HEK293 (cell line): Measurements from ENCODE around the gene ROBO1.

Experiments
- CTCF ChIA-PET: fragments of 350-600 bp; formaldehyde crosslinking; extraction: SDS; loops from one replicate; lab custom pipeline; 2021; ENCODE audit warnings: antibody characterized with exemption; lab: Yijun Ruan, JAX
- POLR2A ChIA-PET: fragments of 300-600 bp; formaldehyde crosslinking; extraction: SDS; loops from one replicate; lab custom pipeline; 2020; ENCODE audit warnings: antibody characterized with exemption, inconsistent platforms; lab: Yijun Ruan, JAX
- H3K27ac ChIP-seq: fragments of 200-500 bp; sonication (Bioruptor generic); 2 replicates; pipeline ENCODE4 v1.5.1; 2014; ENCODE audit warnings: low read depth, low read length, control low read depth, inconsistent platforms; ENCODE audit errors: extremely low read depth
- H3K36me3 ChIP-seq, 2 experiments: fragments of 200-500 bp in 1 of 2; sonication (Bioruptor generic) in 1 of 2; 1 replicate in 1 of 2; 2 replicates in 1 of 2; pipeline ENCODE4 v1.5.1; 2014 to 2017; ENCODE audit warnings: inconsistent platforms in 2 of 2, low read length in 2 of 2; ENCODE audit not compliant: control insufficient read depth in 2 of 2, insufficient read depth in 1 of 2
- H3K4me1 ChIP-seq: fragments of 200-500 bp; sonication (Bioruptor generic); 2 replicates; pipeline ENCODE4 v1.5.1; 2014; ENCODE audit warnings: mild to moderate bottlenecking, low read length, inconsistent platforms; ENCODE audit not compliant: control insufficient read depth, insufficient read depth
- H3K4me3 ChIP-seq: 2 replicates; pipeline ENCODE4 v1.5.1; 2011; ENCODE audit warnings: low read depth, mild to moderate bottlenecking, control low read depth, low read length, moderate library complexity
- H3K9me3 ChIP-seq: fragments of 200-500 bp; sonication (Bioruptor generic); 2 replicates; pipeline ENCODE4 v1.5.1; 2014; ENCODE audit warnings: low read depth, low read length, inconsistent platforms; ENCODE audit not compliant: control insufficient read depth, insufficient read depth
- AEBP2 ChIP-seq: fragments of 450-650 bp; formaldehyde crosslinking; IDR thresholded peaks from 2 replicates; pipeline ENCODE4 v1.5.1; 2016; ENCODE audit warnings: missing biosample characterization, missing genetic modification characterization, borderline replicate concordance
- HOXA7 ChIP-seq: sonication (generic); formaldehyde crosslinking; IDR thresholded peaks from 2 replicates; pipeline ENCODE4 v1.8.1; 2022; ENCODE audit warnings: missing genetic modification reagents, borderline replicate concordance
- HOXC10 ChIP-seq: sonication (generic); formaldehyde crosslinking; IDR thresholded peaks from 2 replicates; pipeline ENCODE4 v1.8.1; 2023; ENCODE audit warnings: mild to moderate bottlenecking, missing genetic modification reagents
- PRDM10 ChIP-seq: fragments of 450-650 bp; formaldehyde crosslinking; IDR thresholded peaks from 2 replicates; pipeline ENCODE4 v1.5.1; 2016; ENCODE audit warnings: missing biosample characterization, missing genetic modification characterization
- TRIM28 ChIP-seq: IDR thresholded peaks from 2 replicates; pipeline ENCODE4 v1.6.1; 2011; ENCODE audit warnings: low read length, control low read depth, borderline replicate concordance
- YY2 ChIP-seq: fragments of 450-650 bp; formaldehyde crosslinking; IDR thresholded peaks from 2 replicates; pipeline ENCODE4 v1.5.1; 2016; ENCODE audit warnings: missing biosample characterization, missing genetic modification characterization
- ZBTB11 ChIP-seq: fragments of 450-650 bp; formaldehyde crosslinking; conservative IDR thresholded peaks from 2 replicates; pipeline ENCODE4 v1.5.1; 2016; ENCODE audit warnings: low read depth, missing biosample characterization, missing genetic modification characterization
- ZBTB7A ChIP-seq: fragments of 450-650 bp; formaldehyde crosslinking; IDR thresholded peaks from 2 replicates; pipeline ENCODE4 v1.5.1; 2016; ENCODE audit warnings: low read depth, missing biosample characterization, missing genetic modification characterization
- ZNF10 ChIP-seq: fragments of 450-650 bp; formaldehyde crosslinking; IDR thresholded peaks from 2 replicates; pipeline ENCODE4 v1.5.1; 2017; ENCODE audit warnings: missing biosample characterization, missing genetic modification characterization
- ZNF18 ChIP-seq: fragments of 450-650 bp; formaldehyde crosslinking; IDR thresholded peaks from 2 replicates; pipeline ENCODE4 v1.5.1; 2016; ENCODE audit warnings: missing biosample characterization, missing genetic modification characterization
- ZNF23 ChIP-seq: fragments of 450-650 bp; formaldehyde crosslinking; IDR thresholded peaks from 2 replicates; pipeline ENCODE4 v1.5.1; 2016; ENCODE audit warnings: missing biosample characterization, missing genetic modification characterization, borderline replicate concordance
- ZNF426 ChIP-seq: fragments of 450-650 bp; formaldehyde crosslinking; IDR thresholded peaks from 2 replicates; pipeline ENCODE4 v1.5.1; 2017; ENCODE audit warnings: missing biosample characterization, missing genetic modification characterization, mild to moderate bottlenecking, inconsistent platforms, moderate library complexity
- ZNF629 ChIP-seq: fragments of 450-650 bp; formaldehyde crosslinking; IDR thresholded peaks from 2 replicates; pipeline ENCODE4 v1.5.1; 2017; ENCODE audit warnings: missing biosample characterization, missing genetic modification characterization
- ZNF639 ChIP-seq: fragments of 450-650 bp; formaldehyde crosslinking; IDR thresholded peaks from 2 replicates; pipeline ENCODE4 v1.5.1; 2016; ENCODE audit warnings: missing biosample characterization, missing genetic modification characterization
- ZNF658 ChIP-seq: fragments of 450-650 bp; formaldehyde crosslinking; IDR thresholded peaks from 2 replicates; pipeline ENCODE4; 2016; ENCODE audit warnings: missing biosample characterization, missing genetic modification characterization
- ZNF664 ChIP-seq: fragments of 450-650 bp; formaldehyde crosslinking; IDR thresholded peaks from 2 replicates; pipeline ENCODE4 v1.5.1; 2016; ENCODE audit warnings: missing biosample characterization, missing genetic modification characterization
- ZNF704 ChIP-seq: fragments of 450-650 bp; formaldehyde crosslinking; IDR thresholded peaks from 2 replicates; pipeline ENCODE4 v1.5.1; 2016; ENCODE audit warnings: missing biosample characterization, missing genetic modification characterization
- ZNF747 ChIP-seq: fragments of 450-650 bp; formaldehyde crosslinking; IDR thresholded peaks from 2 replicates; pipeline ENCODE4 v1.5.1; 2016; ENCODE audit warnings: missing biosample characterization, missing genetic modification characterization
- ZNF791 ChIP-seq: fragments of 450-650 bp; formaldehyde crosslinking; IDR thresholded peaks from 2 replicates; pipeline ENCODE4 v1.5.1; 2016; ENCODE audit warnings: missing biosample characterization, missing genetic modification characterization
- ZNF792 ChIP-seq: fragments of 450-650 bp; formaldehyde crosslinking; IDR thresholded peaks from 2 replicates; pipeline ENCODE4 v1.5.1; 2016; ENCODE audit warnings: missing biosample characterization, missing genetic modification characterization
- ZSCAN16 ChIP-seq: fragments of 450-650 bp; formaldehyde crosslinking; IDR thresholded peaks from 2 replicates; pipeline ENCODE4 v1.5.1; 2016; ENCODE audit warnings: missing biosample characterization, missing genetic modification characterization

Gene ROBO1

DNA sequence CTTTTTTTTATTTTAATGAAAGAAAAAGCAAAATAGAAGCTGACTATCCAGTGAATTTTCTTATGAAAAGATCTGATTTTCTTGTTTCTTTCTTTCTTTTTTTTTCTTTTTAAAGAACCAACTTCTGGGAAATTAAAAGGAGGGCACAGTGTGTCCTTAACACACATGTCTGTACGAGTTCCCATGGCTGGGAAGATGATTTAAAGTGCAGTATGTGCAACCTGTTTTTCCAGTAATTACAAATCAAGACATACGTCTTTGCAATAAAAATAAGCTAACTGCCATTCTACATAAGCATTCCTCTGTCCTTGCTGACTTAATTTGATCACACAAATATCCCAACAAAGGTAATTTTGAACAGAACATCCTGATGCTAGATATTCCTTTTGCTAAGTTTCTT lies 416.1 kb downstream of the ROBO1 start:
- ChIA-PET CTCF (interaction anchor here (3.2 kb wide), 1 partner anchor 10 kb away, joined by 14 read pairs; no protein-coding TSS in a partner anchor), POLR2A (no interaction called here)
- H3K4me3 ChIP-seq = no peak overlapping the region
- TF ChIP-seq ZNF658 (tag by site-specific recombination) (no peak), ZNF18 (tag by site-specific recombination) (no peak), ZNF704 (tag by site-specific recombination) (no peak), ZNF10 (tag by site-specific recombination) (no peak), HOXC10 (no peak), ZBTB11 (no peak), ZSCAN16 (tag by site-specific recombination) (no peak), PRDM10 (no peak), ZNF639 (tag by site-specific recombination) (no peak), ZNF23 (tag by site-specific recombination) (no peak)
- no peaks in the 10 kb centered on the region for H3K9me3 ChIP-seq
- H3K27ac ChIP-seq = no peak overlapping the region
- H3K36me3 ChIP-seq = no peaks in the 10 kb centered on the region
- no peaks in the 10 kb centered on the region for H3K4me1 ChIP-seq

- CTCF ChIA-PET = interaction anchor here (1.9 kb wide), 1 partner anchor 17 kb away, joined by 6 read pairs; no protein-coding TSS in a partner anchor
- Histone ChIP-seq H3K4me3 (no peak overlapping the region), H3K9me3 (no peaks in the 10 kb centered on the region), H3K4me1 (no peaks in the 10 kb centered on the region)
- TF ChIP-seq TRIM28 = no peak
- no peak for TF ChIP-seq HOXC10
- TF ChIP-seq ZBTB7A = no peak
- TF ChIP-seq ZNF792 (tag by site-specific recombination) = no peak
- no peak for TF ChIP-seq ZNF664 (tag by site-specific recombination)
- TF ChIP-seq ZNF629 (tag by site-specific recombination) = no peak
- TF ChIP-seq ZNF747 = no peak
- TF ChIP-seq YY2 (tag by site-specific recombination) = no peak
- TF ChIP-seq ZNF426 (tag by site-specific recombination) = no peak
- TF ChIP-seq HOXA7 (CRISPR knock-in tag) = no peak
- TF ChIP-seq ZNF791 (tag by site-specific recombination) = no peak
- TF ChIP-seq AEBP2 = no peak
- TF ChIP-seq, all 188 proteins: peak for 0
- POLR2A ChIA-PET = no interaction called here
- Histone ChIP-seq H3K36me3 (no peaks in the 10 kb centered on the region), H3K27ac (no peak overlapping the region)
These were observed 422.6 kb downstream of the ROBO1 start for GRCh38 chr3:79344876-79345871.
